ENCODE data around the gene MSX1. TPM values are rescaled to one million over a fixed set of nuclear protein-coding genes. Genes with fewer than 3 reads are reported as not detected.
"Not testable (repeated sequence)": the region's sequence is repeated elsewhere in the genome, so short reads cannot be mapped to it uniquely, and the experiment has no call there.

MSX1 gene
- total and polyA plus RNA-seq, 4 donors, result 0.13 to 0.33 (median 0.15) TPM; not detected in 1

DNA sequence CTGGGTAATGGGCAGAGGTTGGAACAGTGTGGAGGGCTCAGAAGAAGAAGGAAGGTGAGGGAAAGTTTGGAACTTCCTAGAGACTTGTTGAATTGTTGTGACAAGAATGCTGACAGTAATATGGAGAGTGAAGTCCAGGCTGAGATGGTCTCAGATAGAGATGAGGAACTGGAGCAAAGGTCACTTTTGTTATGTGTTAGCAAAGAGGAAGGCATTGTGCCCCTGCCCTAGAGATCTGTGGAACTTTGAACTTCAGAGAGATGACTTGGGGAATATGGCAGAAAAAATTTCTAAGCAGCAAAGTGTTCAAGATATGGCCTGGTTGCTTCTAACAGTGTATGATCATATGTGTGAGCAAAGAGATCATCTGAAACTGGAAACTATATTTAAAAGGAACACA lies 37.9 kb upstream of the MSX1 start (continued):
- TF ChIP-seq, protein P1, sequence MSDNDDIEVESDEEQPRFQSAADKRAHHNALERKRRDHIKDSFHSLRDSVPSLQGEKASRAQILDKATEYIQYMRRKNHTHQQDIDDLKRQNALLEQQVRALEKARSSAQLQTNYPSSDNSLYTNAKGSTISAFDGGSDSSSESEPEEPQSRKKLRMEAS (IDR thresholded peaks at IDR 0.05), result no peak
- TF ChIP-seq RAD21 (IDR thresholded peaks at IDR 0.05), result no peak
- TF ChIP-seq HNF4A (conservative IDR thresholded peaks at IDR 0.05), result no peak
- TF ChIP-seq FOXA1 (IDR thresholded peaks at IDR 0.05), result no peak

DNA sequence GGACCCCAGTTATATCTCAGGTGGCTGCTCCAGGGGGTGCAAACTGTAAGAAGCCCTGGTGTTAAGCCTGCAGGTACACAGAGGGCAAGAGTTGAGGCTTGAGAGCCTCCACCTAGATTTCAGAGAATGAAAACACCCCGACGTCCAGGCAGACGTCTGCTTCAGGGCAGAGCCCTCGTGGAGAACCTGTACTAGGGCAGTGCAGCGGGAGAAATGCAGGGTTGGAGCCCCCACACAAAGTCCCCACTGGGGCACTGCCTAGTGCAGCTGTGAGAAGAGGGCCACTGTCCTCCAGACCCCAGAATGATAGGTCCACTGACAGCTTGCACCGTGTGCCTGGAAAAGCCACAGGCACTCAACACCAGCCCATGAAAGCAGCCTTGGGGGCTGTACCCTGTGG lies 37.2 kb upstream of the MSX1 start:
- not testable (repeated sequence) for H3K27ac ChIP-seq (ENCODE audit: low read depth in 1 of 2, low read length in 2 of 2); H3K27me3 ChIP-seq (ENCODE audit: control insufficient read depth in 4 of 4, insufficient read depth in 4 of 4, low read length in 3 of 4); H3K36me3 ChIP-seq (ENCODE audit: control insufficient read depth in 4 of 4, insufficient read depth in 3 of 4, low read depth in 1 of 4, low read length in 3 of 4); H3K9ac ChIP-seq (ENCODE audit: low read depth in 1 of 2, low read length in 2 of 2); H3K4me3 ChIP-seq (ENCODE audit: low read depth in 1 of 3, low read length in 3 of 3); DNase-seq (ENCODE audit: low spot score); H3K4me1 ChIP-seq (ENCODE audit: control insufficient read depth in 4 of 4, insufficient read depth in 4 of 4, low read length in 3 of 4); H3K9me3 ChIP-seq (ENCODE audit: control insufficient read depth in 4 of 4, low read length in 3 of 4)
- 97% methylated on average over 6 of the region's 6 CpGs for whole genome bisulfite sequencing

DNA sequence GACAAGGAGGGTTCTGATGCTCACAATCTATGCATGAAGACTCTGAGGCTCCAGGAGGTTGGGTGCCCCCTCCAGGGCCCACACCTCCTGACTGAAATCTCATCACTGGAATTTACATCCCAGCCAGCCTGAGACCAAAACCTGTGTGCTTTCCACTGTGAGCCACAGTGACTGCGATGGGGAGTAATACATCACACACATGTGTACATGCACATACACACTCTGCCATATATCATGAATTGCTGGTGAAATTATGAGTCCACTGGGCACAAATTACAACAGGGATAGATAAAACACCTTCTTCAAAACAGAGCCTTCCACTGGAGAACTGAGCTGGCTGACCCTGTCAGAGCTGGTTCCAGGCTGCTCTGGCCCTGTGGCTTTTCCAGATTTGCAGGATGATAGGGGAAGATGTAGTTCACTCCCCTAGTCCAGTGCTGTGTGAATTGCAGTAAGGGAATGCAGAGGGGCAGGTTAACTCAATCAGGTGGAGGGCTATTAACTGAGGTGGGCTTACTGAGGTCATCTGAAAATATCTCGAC lies 35.8 kb upstream of the MSX1 start:
- H3K9me3 ChIP-seq (ENCODE audit: control insufficient read depth in 4 of 4, low read length in 3 of 4), result no peaks in the 10 kb centered on the region
- H3K27ac ChIP-seq (ENCODE audit: low read depth in 1 of 2, low read length in 2 of 2), result no peak overlapping the region
- no peak for DNase-seq (ENCODE audit: low spot score)
- TF ChIP-seq GABPA (IDR thresholded peaks at IDR 0.05 in 1 of 2, conservative IDR thresholded peaks at IDR 0.05 in 1 of 2), result no peak
- TF ChIP-seq, protein P2, sequence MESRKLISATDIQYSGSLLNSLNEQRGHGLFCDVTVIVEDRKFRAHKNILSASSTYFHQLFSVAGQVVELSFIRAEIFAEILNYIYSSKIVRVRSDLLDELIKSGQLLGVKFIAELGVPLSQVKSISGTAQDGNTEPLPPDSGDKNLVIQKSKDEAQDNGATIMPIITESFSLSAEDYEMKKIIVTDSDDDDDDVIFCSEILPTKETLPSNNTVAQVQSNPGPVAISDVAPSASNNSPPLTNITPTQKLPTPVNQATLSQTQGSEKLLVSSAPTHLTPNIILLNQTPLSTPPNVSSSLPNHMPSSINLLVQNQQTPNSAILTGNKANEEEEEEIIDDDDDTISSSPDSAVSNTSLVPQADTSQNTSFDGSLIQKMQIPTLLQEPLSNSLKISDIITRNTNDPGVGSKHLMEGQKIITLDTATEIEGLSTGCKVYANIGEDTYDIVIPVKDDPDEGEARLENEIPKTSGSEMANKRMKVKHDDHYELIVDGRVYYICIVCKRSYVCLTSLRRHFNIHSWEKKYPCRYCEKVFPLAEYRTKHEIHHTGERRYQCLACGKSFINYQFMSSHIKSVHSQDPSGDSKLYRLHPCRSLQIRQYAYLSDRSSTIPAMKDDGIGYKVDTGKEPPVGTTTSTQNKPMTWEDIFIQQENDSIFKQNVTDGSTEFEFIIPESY (IDR thresholded peaks at IDR 0.05), result no peak
- TF ChIP-seq, protein P3, sequence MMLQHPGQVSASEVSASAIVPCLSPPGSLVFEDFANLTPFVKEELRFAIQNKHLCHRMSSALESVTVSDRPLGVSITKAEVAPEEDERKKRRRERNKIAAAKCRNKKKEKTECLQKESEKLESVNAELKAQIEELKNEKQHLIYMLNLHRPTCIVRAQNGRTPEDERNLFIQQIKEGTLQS (IDR thresholded peaks at IDR 0.05), result no peak
- TF ChIP-seq JUND (IDR thresholded peaks at IDR 0.05), result no peak
- no peak for TF ChIP-seq RXRA (IDR thresholded peaks at IDR 0.05)
- TF ChIP-seq, protein P1 (IDR thresholded peaks at IDR 0.05), result no peak
- TF ChIP-seq RAD21 (IDR thresholded peaks at IDR 0.05), result no peak
- no peak for TF ChIP-seq TAF1 (conservative IDR thresholded peaks at IDR 0.05)
- TF ChIP-seq SP1 (IDR thresholded peaks at IDR 0.05), result no peak
- no peaks in the 10 kb centered on the region for H3K4me1 ChIP-seq (ENCODE audit: control insufficient read depth in 4 of 4, insufficient read depth in 4 of 4, low read length in 3 of 4)
- H3K4me3 ChIP-seq (ENCODE audit: low read depth in 1 of 3, low read length in 3 of 3), result no peak overlapping the region
- no peaks in the 10 kb centered on the region for H3K27me3 ChIP-seq (ENCODE audit: control insufficient read depth in 4 of 4, insufficient read depth in 4 of 4, low read length in 3 of 4)
- no peaks in the 10 kb centered on the region for H3K36me3 ChIP-seq (ENCODE audit: control insufficient read depth in 4 of 4, insufficient read depth in 3 of 4, low read depth in 1 of 4, low read length in 3 of 4)
- 84% methylated on average over 2 of the region's 2 CpGs for WGBS
- no peak overlapping the region for H3K9ac ChIP-seq (ENCODE audit: low read depth in 1 of 2, low read length in 2 of 2)

DNA sequence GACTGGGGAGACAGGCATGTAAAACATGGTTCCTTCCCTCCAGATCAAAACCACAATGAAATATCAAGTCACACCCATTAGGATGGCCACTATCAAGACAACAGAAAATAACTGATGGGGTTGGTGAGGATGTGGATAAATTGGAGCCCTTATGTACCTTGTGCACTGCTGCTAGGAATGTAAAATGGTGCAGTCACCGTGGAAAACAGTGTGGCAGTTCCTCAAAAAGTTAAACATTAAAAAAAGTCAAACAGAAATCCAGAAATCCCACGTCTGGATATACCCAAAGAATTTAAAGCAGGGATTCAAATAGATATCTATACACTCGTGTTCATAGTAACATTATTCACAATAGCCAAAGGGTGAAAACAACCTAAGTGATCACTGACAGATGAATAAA lies 35.2 kb upstream of the MSX1 start:
- H3K36me3 ChIP-seq (ENCODE audit: control insufficient read depth in 4 of 4, insufficient read depth in 3 of 4, low read depth in 1 of 4, low read length in 3 of 4), result no peaks in the 10 kb centered on the region
- WGBS, result 29% methylated on average over 3 of the region's 3 CpGs
- no peak overlapping the region for H3K9ac ChIP-seq (ENCODE audit: low read depth in 1 of 2, low read length in 2 of 2)
- no peak overlapping the region for H3K4me3 ChIP-seq (ENCODE audit: low read depth in 1 of 3, low read length in 3 of 3)
- no peaks in the 10 kb centered on the region for H3K4me1 ChIP-seq (ENCODE audit: control insufficient read depth in 4 of 4, insufficient read depth in 4 of 4, low read length in 3 of 4)
- TF ChIP-seq, protein P1 (IDR thresholded peaks at IDR 0.05), result no peak
- TF ChIP-seq, protein P3 (IDR thresholded peaks at IDR 0.05), result no peak
- TF ChIP-seq, protein P4, sequence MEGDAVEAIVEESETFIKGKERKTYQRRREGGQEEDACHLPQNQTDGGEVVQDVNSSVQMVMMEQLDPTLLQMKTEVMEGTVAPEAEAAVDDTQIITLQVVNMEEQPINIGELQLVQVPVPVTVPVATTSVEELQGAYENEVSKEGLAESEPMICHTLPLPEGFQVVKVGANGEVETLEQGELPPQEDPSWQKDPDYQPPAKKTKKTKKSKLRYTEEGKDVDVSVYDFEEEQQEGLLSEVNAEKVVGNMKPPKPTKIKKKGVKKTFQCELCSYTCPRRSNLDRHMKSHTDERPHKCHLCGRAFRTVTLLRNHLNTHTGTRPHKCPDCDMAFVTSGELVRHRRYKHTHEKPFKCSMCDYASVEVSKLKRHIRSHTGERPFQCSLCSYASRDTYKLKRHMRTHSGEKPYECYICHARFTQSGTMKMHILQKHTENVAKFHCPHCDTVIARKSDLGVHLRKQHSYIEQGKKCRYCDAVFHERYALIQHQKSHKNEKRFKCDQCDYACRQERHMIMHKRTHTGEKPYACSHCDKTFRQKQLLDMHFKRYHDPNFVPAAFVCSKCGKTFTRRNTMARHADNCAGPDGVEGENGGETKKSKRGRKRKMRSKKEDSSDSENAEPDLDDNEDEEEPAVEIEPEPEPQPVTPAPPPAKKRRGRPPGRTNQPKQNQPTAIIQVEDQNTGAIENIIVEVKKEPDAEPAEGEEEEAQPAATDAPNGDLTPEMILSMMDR (IDR thresholded peaks at IDR 0.05; ENCODE audit: low read depth, low read length, missing input control), result no peak
- TF ChIP-seq SP1 (IDR thresholded peaks at IDR 0.05) (no peak), HNF4G (IDR thresholded peaks at IDR 0.05) (no peak), TAF1 (conservative IDR thresholded peaks at IDR 0.05) (no peak), JUND (IDR thresholded peaks at IDR 0.05) (no peak), RXRA (IDR thresholded peaks at IDR 0.05) (no peak), FOXA2 (IDR thresholded peaks at IDR 0.05) (no peak)
- TF ChIP-seq, protein P5, sequence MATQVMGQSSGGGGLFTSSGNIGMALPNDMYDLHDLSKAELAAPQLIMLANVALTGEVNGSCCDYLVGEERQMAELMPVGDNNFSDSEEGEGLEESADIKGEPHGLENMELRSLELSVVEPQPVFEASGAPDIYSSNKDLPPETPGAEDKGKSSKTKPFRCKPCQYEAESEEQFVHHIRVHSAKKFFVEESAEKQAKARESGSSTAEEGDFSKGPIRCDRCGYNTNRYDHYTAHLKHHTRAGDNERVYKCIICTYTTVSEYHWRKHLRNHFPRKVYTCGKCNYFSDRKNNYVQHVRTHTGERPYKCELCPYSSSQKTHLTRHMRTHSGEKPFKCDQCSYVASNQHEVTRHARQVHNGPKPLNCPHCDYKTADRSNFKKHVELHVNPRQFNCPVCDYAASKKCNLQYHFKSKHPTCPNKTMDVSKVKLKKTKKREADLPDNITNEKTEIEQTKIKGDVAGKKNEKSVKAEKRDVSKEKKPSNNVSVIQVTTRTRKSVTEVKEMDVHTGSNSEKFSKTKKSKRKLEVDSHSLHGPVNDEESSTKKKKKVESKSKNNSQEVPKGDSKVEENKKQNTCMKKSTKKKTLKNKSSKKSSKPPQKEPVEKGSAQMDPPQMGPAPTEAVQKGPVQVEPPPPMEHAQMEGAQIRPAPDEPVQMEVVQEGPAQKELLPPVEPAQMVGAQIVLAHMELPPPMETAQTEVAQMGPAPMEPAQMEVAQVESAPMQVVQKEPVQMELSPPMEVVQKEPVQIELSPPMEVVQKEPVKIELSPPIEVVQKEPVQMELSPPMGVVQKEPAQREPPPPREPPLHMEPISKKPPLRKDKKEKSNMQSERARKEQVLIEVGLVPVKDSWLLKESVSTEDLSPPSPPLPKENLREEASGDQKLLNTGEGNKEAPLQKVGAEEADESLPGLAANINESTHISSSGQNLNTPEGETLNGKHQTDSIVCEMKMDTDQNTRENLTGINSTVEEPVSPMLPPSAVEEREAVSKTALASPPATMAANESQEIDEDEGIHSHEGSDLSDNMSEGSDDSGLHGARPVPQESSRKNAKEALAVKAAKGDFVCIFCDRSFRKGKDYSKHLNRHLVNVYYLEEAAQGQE (IDR thresholded peaks at IDR 0.05), result no peak
- DNase-seq (ENCODE audit: low spot score), result no peak
- no peaks in the 10 kb centered on the region for H3K9me3 ChIP-seq (ENCODE audit: control insufficient read depth in 4 of 4, low read length in 3 of 4)
- no peaks in the 10 kb centered on the region for H3K27me3 ChIP-seq (ENCODE audit: control insufficient read depth in 4 of 4, insufficient read depth in 4 of 4, low read length in 3 of 4)
- H3K27ac ChIP-seq (ENCODE audit: low read depth in 1 of 2, low read length in 2 of 2), result no peak overlapping the region

All from liver (tissue), 9 donors.